Activated gamma-delta T cell treated with Interleukin-2 at 50 U/mL for 16 hours (primary cell): ENCODE results near the gene PDE11A.

Source experiments
- DNase-seq: peaks from one replicate; pipeline ENCODE4 v3.0.0-alpha.2; 2020

Gene PDE11A

GRCh38 chr2:177587371-177587770 lies 485.2 kb downstream of the PDE11A start:
- DNase-seq = no peak

GRCh38 chr2:177586154-177586553 lies 486.4 kb downstream of the PDE11A start:
- no peak for DNase-seq

- no peak for DNase-seq
Observed at GRCh38 chr2:177585234-177585863, 487.2 kb downstream of the PDE11A start.

- no peak for DNase-seq
Observed at GRCh38 chr2:177584030-177584692, 488.4 kb downstream of the PDE11A start.

- DNase-seq = no peak
Observed at GRCh38 chr2:177582000-177582399, 490.6 kb downstream of the PDE11A start.

- no peak for DNase-seq
Observed at GRCh38 chr2:177579486-177580036, 493.0 kb downstream of the PDE11A start.

- no peak for DNase-seq
Observed at GRCh38 chr2:177578454-177578853, 494.1 kb downstream of the PDE11A start.

GRCh38 chr2:177577075-177577474 lies 495.5 kb downstream of the PDE11A start:
- DNase-seq = no peak

GRCh38 chr2:177575358-177575757 lies 497.2 kb downstream of the PDE11A start:
- no peak for DNase-seq

GRCh38 chr2:177574356-177574755 lies 498.2 kb downstream of the PDE11A start:
- DNase-seq = no peak
